ENCODE data around the gene SEC22C.

- TF ChIP-seq EP300 (IDR thresholded peaks at IDR 0.05) (no peak), POLR2A (IDR thresholded peaks at IDR 0.05; ENCODE audit: low read depth) (no peak)
Measured at GRCh38 chr3:42513121-42513520, 68.6 kb downstream of the SEC22C start.

Measured in esophagus muscularis mucosa (tissue), 2 donors.